KOPT-K1 (cell line): ENCODE measurements around the gene KCNQ2.

Source experiments
- H3K27ac ChIP-seq: fragments of 200-600 bp; sonication (generic); 2 replicates; pipeline ENCODE4 v1.5.1; 2016; ENCODE audit warnings: antibody characterized with exemption, mild to moderate bottlenecking, low read depth, low read length; ENCODE audit not compliant: poor library complexity, severe bottlenecking
- H3K36me3 ChIP-seq: fragments of 200-600 bp; sonication (generic); 2 replicates; pipeline ENCODE4 v1.5.1; 2017; ENCODE audit warnings: antibody characterized with exemption, mild to moderate bottlenecking, low read length, moderate library complexity; ENCODE audit not compliant: insufficient read depth
- H3K9me3 ChIP-seq: fragments of 200-600 bp; sonication (generic); 2 replicates; pipeline ENCODE4 v1.5.1; 2017; ENCODE audit warnings: antibody characterized with exemption, low read length, mild to moderate bottlenecking; ENCODE audit not compliant: insufficient read depth, poor library complexity, severe bottlenecking

The KCNQ2 gene

GRCh38 chr20:63497138-63497945, 24.9 kb upstream of the KCNQ2 start:
- H3K9me3 ChIP-seq, result no peaks in the 10 kb centered on the region
- H3K27ac ChIP-seq, result no peak overlapping the region
- no peaks in the 10 kb centered on the region for H3K36me3 ChIP-seq

- Histone ChIP-seq H3K27ac (no peak overlapping the region), H3K9me3 (no peaks in the 10 kb centered on the region), H3K36me3 (no peaks in the 10 kb centered on the region)
Measured at GRCh38 chr20:63496596-63497120, 24.2 kb upstream of the KCNQ2 start.

- no peaks in the 10 kb centered on the region for H3K36me3 ChIP-seq
- no peak overlapping the region for H3K27ac ChIP-seq
- H3K9me3 ChIP-seq, result no peaks in the 10 kb centered on the region
Measured at GRCh38 chr20:63495741-63496595, 23.5 kb upstream of the KCNQ2 start.

- Histone ChIP-seq H3K36me3 (no peaks in the 10 kb centered on the region), H3K9me3 (no peaks in the 10 kb centered on the region), H3K27ac (no peak overlapping the region)
Measured at GRCh38 chr20:63495167-63495720, 22.8 kb upstream of the KCNQ2 start.

GRCh38 chr20:63494420-63495166, 22.1 kb upstream of the KCNQ2 start:
- Histone ChIP-seq H3K27ac (no peak overlapping the region), H3K36me3 (no peaks in the 10 kb centered on the region)

GRCh38 chr20:63494084-63494419, 21.6 kb upstream of the KCNQ2 start:
- H3K9me3 ChIP-seq, result no peaks in the 10 kb centered on the region
- no peaks in the 10 kb centered on the region for H3K36me3 ChIP-seq
- no peak overlapping the region for H3K27ac ChIP-seq

More at GRCh38 chr20:63494420-63495166, 22.1 kb upstream of the KCNQ2 start:
- H3K9me3 ChIP-seq, result no peaks in the 10 kb centered on the region

GRCh38 chr20:63493563-63494020, 21.1 kb upstream of the KCNQ2 start:
- Histone ChIP-seq H3K36me3 (no peaks in the 10 kb centered on the region), H3K27ac (no peak overlapping the region), H3K9me3 (no peaks in the 10 kb centered on the region)

- Histone ChIP-seq H3K36me3 (no peaks in the 10 kb centered on the region), H3K27ac (no peak overlapping the region)
Measured at GRCh38 chr20:63492982-63493381, 20.5 kb upstream of the KCNQ2 start.

GRCh38 chr20:63492518-63492917, 20.1 kb upstream of the KCNQ2 start:
- no peaks in the 10 kb centered on the region for H3K9me3 ChIP-seq
- no peaks in the 10 kb centered on the region for H3K36me3 ChIP-seq
- H3K27ac ChIP-seq, result no peak overlapping the region

More at GRCh38 chr20:63492982-63493381, 20.5 kb upstream of the KCNQ2 start:
- H3K9me3 ChIP-seq, result no peaks in the 10 kb centered on the region

GRCh38 chr20:63491635-63492230, 19.3 kb upstream of the KCNQ2 start:
- no peak overlapping the region for H3K27ac ChIP-seq
- H3K36me3 ChIP-seq, result no peaks in the 10 kb centered on the region
- H3K9me3 ChIP-seq, result no peaks in the 10 kb centered on the region

GRCh38 chr20:63491078-63491477, 18.6 kb upstream of the KCNQ2 start:
- Histone ChIP-seq H3K27ac (no peak overlapping the region), H3K36me3 (no peaks in the 10 kb centered on the region), H3K9me3 (no peaks in the 10 kb centered on the region)

GRCh38 chr20:63490416-63490815, 18.0 kb upstream of the KCNQ2 start:
- no peak overlapping the region for H3K27ac ChIP-seq

GRCh38 chr20:63488315-63489251, 16.1 kb upstream of the KCNQ2 start:
- Histone ChIP-seq H3K27ac (no peak overlapping the region), H3K9me3 (no peaks in the 10 kb centered on the region), H3K36me3 (no peaks in the 10 kb centered on the region)

More at GRCh38 chr20:63490416-63490815, 18.0 kb upstream of the KCNQ2 start:
- no peaks in the 10 kb centered on the region for H3K36me3 ChIP-seq
- no peaks in the 10 kb centered on the region for H3K9me3 ChIP-seq
